Mesenchymal stem cell (in vitro differentiated cells and primary cell): ENCODE results near the gene TMEM143.
A peak's percentile ranks its signal among the peaks of the same experiment; 100 is the strongest.
"Not testable (repeated sequence)": the region's sequence is repeated elsewhere in the genome, so short reads cannot be mapped to it uniquely, and the experiment has no call there.

Experiments used
- DNase-seq: peaks from one replicate; pipeline ENCODE4 v3.0.0-alpha.2; 2013
- H2AFZ ChIP-seq: one replicate; pipeline ENCODE4 v1.6.1; 2013; ENCODE audit warnings: low read depth, mild to moderate bottlenecking, control low read depth, inconsistent platforms, low read length, moderate library complexity
- H2AK5ac ChIP-seq: 2 replicates; pipeline ENCODE4 v1.6.1; 2013; ENCODE audit warnings: low read length, moderate library complexity, mild to moderate bottlenecking, inconsistent platforms; ENCODE audit not compliant: severe bottlenecking
- H2BK120ac ChIP-seq: one replicate; pipeline ENCODE4 v1.6.1; 2013; ENCODE audit warnings: low read depth, mild to moderate bottlenecking, inconsistent platforms, low read length, moderate library complexity
- H2BK12ac ChIP-seq, 2 experiments: one replicate each; pipeline ENCODE4 v1.6.1; 2013; ENCODE audit warnings: inconsistent platforms in 2 of 2, low read length in 2 of 2, mild to moderate bottlenecking in 2 of 2, moderate library complexity in 2 of 2, control low read depth in 1 of 2
- H2BK15ac ChIP-seq: one replicate; pipeline ENCODE4 v1.6.1; 2013; ENCODE audit warnings: mild to moderate bottlenecking, low read depth, inconsistent platforms; ENCODE audit not compliant: poor library complexity, severe bottlenecking
- H2BK5ac ChIP-seq: 2 replicates; pipeline ENCODE4 v1.6.1; 2013; ENCODE audit warnings: low read depth, mild to moderate bottlenecking, low read length, control low read depth, inconsistent platforms; ENCODE audit not compliant: poor library complexity, severe bottlenecking
- H3K14ac ChIP-seq, 2 experiments: one replicate each; pipeline ENCODE4 v1.6.1; 2013; ENCODE audit warnings: inconsistent platforms in 2 of 2, low read length in 2 of 2, control low read depth in 1 of 2, mild to moderate bottlenecking in 1 of 2, moderate library complexity in 1 of 2
- H3K18ac ChIP-seq, 2 experiments: one replicate each; pipeline ENCODE4 v1.6.1; 2013; ENCODE audit warnings: inconsistent platforms in 2 of 2, low read length in 2 of 2, control low read depth in 1 of 2, low read depth in 1 of 2, mild to moderate bottlenecking in 1 of 2
- H3K23ac ChIP-seq, 2 experiments: one replicate each; pipeline ENCODE4 v1.6.1; 2013; ENCODE audit warnings: inconsistent platforms in 2 of 2, low read length in 2 of 2, mild to moderate bottlenecking in 2 of 2, moderate library complexity in 2 of 2, control low read depth in 1 of 2
- H3K27ac ChIP-seq: 2 replicates; pipeline ENCODE4 v1.5.1; 2013; ENCODE audit warnings: mild to moderate bottlenecking, moderate library complexity, low read length, control low read depth, inconsistent platforms; ENCODE audit not compliant: poor library complexity, severe bottlenecking
- H3K27me3 ChIP-seq, 2 experiments: 2 replicates each; pipeline versions ENCODE4 v1.6.1 to v1.7.0; 2013; ENCODE audit warnings: low read length in 2 of 2, mild to moderate bottlenecking in 2 of 2, moderate library complexity in 2 of 2, control low read depth in 1 of 2, inconsistent platforms in 1 of 2; ENCODE audit not compliant: control insufficient read depth in 1 of 2, insufficient read depth in 1 of 2
- H3K36me3 ChIP-seq, 2 experiments: 2 replicates each; pipeline versions ENCODE4 v1.6.1 to v1.7.0; 2013; ENCODE audit warnings: low read length in 2 of 2, control low read depth in 1 of 2, inconsistent platforms in 1 of 2, low read depth in 1 of 2, mild to moderate bottlenecking in 1 of 2; ENCODE audit not compliant: insufficient read depth in 2 of 2, control insufficient read depth in 1 of 2
- H3K4ac ChIP-seq, 2 experiments: one replicate each; pipeline ENCODE4 v1.6.1; 2013; ENCODE audit warnings: inconsistent platforms in 2 of 2, low read length in 2 of 2, mild to moderate bottlenecking in 2 of 2, moderate library complexity in 2 of 2, control low read depth in 1 of 2, low read depth in 1 of 2
- H3K4me1 ChIP-seq: 2 replicates; pipeline ENCODE4 v1.6.1; 2013; ENCODE audit warnings: low read depth, low read length, control low read depth; ENCODE audit not compliant: control insufficient read depth, insufficient read depth
- H3K4me2 ChIP-seq: 2 replicates; pipeline ENCODE4 v1.6.1; 2013; ENCODE audit warnings: low read length, mild to moderate bottlenecking, inconsistent platforms; ENCODE audit not compliant: poor library complexity, severe bottlenecking
- H3K4me3 ChIP-seq, 2 experiments: 2 replicates each; pipeline versions ENCODE4 v1.5.1 to v1.7.0; 2013; ENCODE audit warnings: low read length in 2 of 2, mild to moderate bottlenecking in 2 of 2, control low read depth in 1 of 2, low read depth in 1 of 2; ENCODE audit not compliant: insufficient read depth in 1 of 2
- H3K79me1 ChIP-seq: replicated peaks from 2 replicates; pipeline ENCODE4 v1.6.1; 2013; ENCODE audit warnings: mild to moderate bottlenecking, control low read depth, low read length, inconsistent platforms; ENCODE audit not compliant: poor library complexity, severe bottlenecking
- H3K9ac ChIP-seq: 2 replicates; pipeline ENCODE4 v1.7.0; 2013; ENCODE audit warnings: mild to moderate bottlenecking, low read length, moderate library complexity
- H3K9me3 ChIP-seq: 2 replicates; pipeline ENCODE4 v1.7.0; 2013; ENCODE audit warnings: mild to moderate bottlenecking, low read length; ENCODE audit not compliant: control insufficient read depth
- H4K8ac ChIP-seq: one replicate; pipeline ENCODE4 v1.6.1; 2013; ENCODE audit warnings: inconsistent platforms, mild to moderate bottlenecking, low read length, moderate library complexity
- H4K91ac ChIP-seq: one replicate; pipeline ENCODE4 v1.6.1; 2013; ENCODE audit warnings: mild to moderate bottlenecking, low read length, inconsistent platforms
- WGBS: methylation state at CpG from one replicate; pipeline ENCODE4 v1.1.7; 2013; ENCODE audit warnings: mixed read lengths; 5-methylcytosine and 5-hydroxymethylcytosine counted together

The TMEM143 gene

GRCh38 chr19:48392860-48393558 is 29.3 kb upstream of the TMEM143 start:
- no peak for DNase-seq
- H2AK5ac ChIP-seq = no peak overlapping the region
- H4K91ac ChIP-seq = peak overlapping the region; percentile 1
- no peak overlapping the region for H3K18ac ChIP-seq
- no peak overlapping the region for H2BK15ac ChIP-seq
- WGBS = 73% methylated on average over 15 of the region's 15 CpGs
- no peak overlapping the region for H2BK5ac ChIP-seq
- peak overlapping the region in 1 of 2 experiments; percentile 79 for H2BK12ac ChIP-seq
- H3K9me3 ChIP-seq = no peaks in the 10 kb centered on the region
- H3K23ac ChIP-seq = no peak overlapping the region
- H3K79me1 ChIP-seq = peaks cover 5% of the 10 kb centered on the region
- peak overlapping the region; percentile 91 for H4K8ac ChIP-seq
- H3K36me3 ChIP-seq = peaks cover 13 to 16% of the 10 kb centered on the region in 2 experiments
- H3K27me3 ChIP-seq = peaks cover 33 to 34% of the 10 kb centered on the region in 2 experiments
- no peak overlapping the region for H3K27ac ChIP-seq
- no peak overlapping the region for H2AFZ ChIP-seq
- peak overlapping the region; percentile 11 for H2BK120ac ChIP-seq
- H3K4me1 ChIP-seq = peaks cover 39% of the 10 kb centered on the region
- H3K4ac ChIP-seq = peak overlapping the region in 1 of 2 experiments; percentile 37
- peak overlapping the region in 1 of 2 experiments; percentile 2 for H3K14ac ChIP-seq
- peak overlapping the region; percentile 80 for H3K4me2 ChIP-seq
- peak overlapping the region; percentile 39 to 73 for H3K4me3 ChIP-seq
- peak overlapping the region; percentile 54 for H3K9ac ChIP-seq

DNA sequence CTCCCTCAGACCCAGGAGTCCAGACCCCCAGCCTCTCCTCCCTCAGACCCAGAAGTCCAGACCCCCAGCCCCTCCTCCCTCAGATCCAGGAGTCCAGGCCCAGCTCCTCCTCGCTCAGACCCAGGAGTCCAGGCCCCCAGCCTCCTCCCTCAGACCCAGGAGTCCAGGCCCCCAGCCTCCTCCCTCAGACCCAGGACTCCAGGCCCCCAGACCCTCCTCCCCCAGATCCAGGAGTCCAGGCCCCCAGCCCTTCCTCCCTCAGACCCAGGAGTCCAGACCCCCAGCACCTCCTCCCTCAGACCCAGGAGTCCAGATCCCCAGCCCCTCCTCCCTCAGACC is 28.2 kb upstream of the TMEM143 start:
- not testable (repeated sequence) for H3K4me2 ChIP-seq, H3K27ac ChIP-seq, H2BK5ac ChIP-seq, H3K23ac ChIP-seq, H3K4me3 ChIP-seq, H3K14ac ChIP-seq, H2AK5ac ChIP-seq, H3K9me3 ChIP-seq, H3K9ac ChIP-seq, H3K4ac ChIP-seq, H2BK120ac ChIP-seq, H2BK15ac ChIP-seq, H4K8ac ChIP-seq, H2AFZ ChIP-seq, H4K91ac ChIP-seq, DNase-seq, H3K18ac ChIP-seq
- peak overlapping the region in 1 of 2 experiments; percentile 21 for H2BK12ac ChIP-seq
- H3K79me1 ChIP-seq = peaks cover 10% of the 10 kb centered on the region
- peaks cover 33 to 34% of the 10 kb centered on the region in 2 experiments for H3K27me3 ChIP-seq
- H3K4me1 ChIP-seq = peaks cover 31% of the 10 kb centered on the region
- 35% methylated on average over 1 of the region's 1 CpG for WGBS
- peaks cover 18 to 25% of the 10 kb centered on the region in 2 experiments for H3K36me3 ChIP-seq

DNA sequence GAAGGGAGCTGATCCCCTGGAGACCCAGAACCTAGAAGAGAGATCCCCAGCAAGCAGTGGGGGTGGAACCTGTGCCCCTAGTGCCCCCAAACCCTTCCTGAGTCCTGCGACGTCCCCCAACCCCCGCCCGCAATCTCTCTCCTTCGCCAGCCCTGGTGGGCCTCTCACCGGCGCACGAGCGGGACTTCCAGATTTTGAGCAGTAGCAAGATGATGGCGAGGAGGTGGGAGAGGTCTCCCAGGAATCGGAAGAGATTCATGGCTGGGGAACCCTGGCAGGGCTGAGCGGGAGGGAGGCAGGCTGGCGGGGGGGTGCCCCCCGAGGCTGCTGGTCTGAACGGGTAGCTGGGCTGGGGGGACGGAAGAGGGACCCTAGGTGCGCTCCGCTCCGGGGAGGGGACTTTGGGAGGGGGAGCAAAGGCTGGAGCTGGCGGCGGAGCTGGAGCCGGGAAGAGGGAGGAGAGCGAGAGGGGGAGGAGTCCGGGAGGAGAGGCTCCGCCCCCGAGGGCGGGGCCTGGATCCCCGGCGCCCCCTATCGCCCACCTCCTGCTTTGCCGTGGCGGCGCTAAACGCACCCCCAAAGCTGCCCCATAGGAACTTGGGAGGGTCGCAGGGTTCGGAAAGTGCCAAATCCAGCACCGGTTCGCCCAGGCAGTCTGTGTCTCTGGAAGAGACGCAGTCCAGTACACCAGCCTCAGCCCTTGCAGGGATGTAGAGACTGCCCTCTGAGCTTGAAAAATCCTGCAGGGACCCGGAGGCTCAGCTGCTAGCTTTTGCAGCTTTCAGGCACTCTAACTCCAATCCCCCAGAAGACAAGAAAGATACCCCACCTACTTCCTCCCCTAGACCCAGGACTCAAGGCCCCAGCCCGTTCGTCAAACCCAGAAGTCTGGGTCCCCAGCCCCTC is 27.6 kb upstream of the TMEM143 start, which contains the start of gene KDELR1:
Gene KDELR1 (minus strand): TSS at position 452 of the 906 bp plus-strand sequence. CDS start 193 bp downstream, at position 259.
- H2AK5ac ChIP-seq = peak within 1 kb of the TSS; percentile 85
- no peaks in the 10 kb centered on the region for H3K9me3 ChIP-seq
- peak within 1 kb of the TSS; percentile 96 to 98 for H3K4ac ChIP-seq
- peaks cover 27% of the 10 kb centered on the region for H3K4me1 ChIP-seq
- H3K23ac ChIP-seq = peak within 1 kb of the TSS in 1 of 2 experiments; percentile 57
- peak within 1 kb of the TSS; percentile 77 for H3K4me2 ChIP-seq
- H4K8ac ChIP-seq = peak within 1 kb of the TSS; percentile 83
- H4K91ac ChIP-seq = peak within 1 kb of the TSS; percentile 100
- H3K18ac ChIP-seq = peak within 1 kb of the TSS; percentile 97
- H3K9ac ChIP-seq = peak within 1 kb of the TSS; percentile 99
- H2BK120ac ChIP-seq = peak within 1 kb of the TSS; percentile 93
- peak within 1 kb of the TSS; percentile 60 for H2AFZ ChIP-seq
- peaks cover 29 to 33% of the 10 kb centered on the region in 2 experiments for H3K27me3 ChIP-seq
- peak; percentile 79 for DNase-seq
- WGBS = 8% methylated on average over 41 of the region's 42 CpGs
- peaks cover 12% of the 10 kb centered on the region for H3K79me1 ChIP-seq
- H3K14ac ChIP-seq = peak within 1 kb of the TSS; percentile 94 to 99
- H3K27ac ChIP-seq = peak within 1 kb of the TSS; percentile 90
- peaks cover 24 to 31% of the 10 kb centered on the region in 2 experiments for H3K36me3 ChIP-seq
- H3K4me3 ChIP-seq = peak within 1 kb of the TSS; percentile 77 to 96
- peak within 1 kb of the TSS; percentile 91 for H2BK5ac ChIP-seq
- H2BK15ac ChIP-seq = peak within 1 kb of the TSS; percentile 6
- H2BK12ac ChIP-seq = peak within 1 kb of the TSS in 1 of 2 experiments; percentile 21
